Mucosa of descending colon (tissue), 3 donors: ENCODE results near the gene NUAK2. TPM values are rescaled to one million over a fixed set of nuclear protein-coding genes. Genes with fewer than 3 reads are reported as not detected.

Experiments used
- ATAC-seq: fragments of 200-7000 bp; cut with Tn5 transposase; one replicate; pipeline ENCODE4 v1.9.1; 2020; ENCODE audit warnings: mild to moderate bottlenecking, moderate library complexity
- DNase-seq, 3 donors: peaks; one replicate each; pipeline ENCODE4 v3.0.0-alpha.2; 2020
- H3K36me3 ChIP-seq: fragments of 200-600 bp; one replicate; pipeline ENCODE4 v1.8.0; 2021; ENCODE audit warnings: low read depth, mild to moderate bottlenecking
- H3K4me1 ChIP-seq: fragments of 200-600 bp; one replicate; pipeline ENCODE4 v1.8.0; 2021; ENCODE audit warnings: low read depth, mild to moderate bottlenecking
- H3K4me3 ChIP-seq: fragments of 200-600 bp; one replicate; pipeline ENCODE4 v1.8.0; 2021; ENCODE audit warnings: mild to moderate bottlenecking
- H3K9me3 ChIP-seq: fragments of 200-600 bp; one replicate; pipeline ENCODE4 v1.8.0; 2021; ENCODE audit warnings: mild to moderate bottlenecking
- CTCF ChIP-seq: fragments of 200-600 bp; IDR thresholded peaks from one replicate; pipeline ENCODE4 v1.8.0; 2022; ENCODE audit warnings: antibody characterized with exemption, mild to moderate bottlenecking
- intact Hi-C, 2 donors: fragments of 100-400 bp; cut with DNase I in 1 of 2; cut with micrococcal nuclease in 1 of 2; formaldehyde crosslinking; loops; one replicate each; pipeline versions ENCODE4 v1.11.0 to v1.11.1; 2022; cut with DNase I, micrococcal nuclease
- total RNA-seq, 3 donors: library from RNA; stranded (reverse); fragmentation: NEBNext Ultra II Directional in 2 of 3; extraction: Animal tissue kit (Norgen Biotek cat#: 25700) in 2 of 3; gene quantifications; one replicate each; pipeline versions ENCODE4 v1.2.1 to v1.2.4, GENCODE V29; 2021 to 2023
- donor health status: DM: no; HTN: no; CAD: no; lungs with moderate emphysema.
- donor health status: DM: no; HTN: no; CAD: no.
- donor health status: DM: no; HTN: yes; CAD: no.

Gene NUAK2
- total RNA-seq, 3 donors from 2014 or later, result 16.5 to 50.8 (median 29.5) TPM

- peak; percentile 55 for ATAC-seq
- H3K4me1 ChIP-seq, result peaks cover 3% of the 10 kb centered on the region
Observed at GRCh38 chr1:205296154-205296553, 25.4 kb downstream of the NUAK2 start.

GRCh38 chr1:205294934-205295333 is 26.6 kb downstream of the NUAK2 start:
- intact Hi-C loops, result no loop called here
- ATAC-seq, result no peak
- no peaks in the 10 kb centered on the region for H3K36me3 ChIP-seq
- no peak for TF ChIP-seq CTCF
- H3K9me3 ChIP-seq, result no peaks in the 10 kb centered on the region
- H3K4me1 ChIP-seq, result peaks cover 3% of the 10 kb centered on the region
- H3K4me3 ChIP-seq, result no peak overlapping the region
- no peak for DNase-seq

More at GRCh38 chr1:205296154-205296553, 25.4 kb downstream of the NUAK2 start:
- Histone ChIP-seq H3K36me3 (no peaks in the 10 kb centered on the region), H3K4me3 (no peak overlapping the region), H3K9me3 (no peaks in the 10 kb centered on the region)
- DNase-seq, result no peak
- TF ChIP-seq CTCF, result no peak
- intact Hi-C loops, result no loop called here

DNA sequence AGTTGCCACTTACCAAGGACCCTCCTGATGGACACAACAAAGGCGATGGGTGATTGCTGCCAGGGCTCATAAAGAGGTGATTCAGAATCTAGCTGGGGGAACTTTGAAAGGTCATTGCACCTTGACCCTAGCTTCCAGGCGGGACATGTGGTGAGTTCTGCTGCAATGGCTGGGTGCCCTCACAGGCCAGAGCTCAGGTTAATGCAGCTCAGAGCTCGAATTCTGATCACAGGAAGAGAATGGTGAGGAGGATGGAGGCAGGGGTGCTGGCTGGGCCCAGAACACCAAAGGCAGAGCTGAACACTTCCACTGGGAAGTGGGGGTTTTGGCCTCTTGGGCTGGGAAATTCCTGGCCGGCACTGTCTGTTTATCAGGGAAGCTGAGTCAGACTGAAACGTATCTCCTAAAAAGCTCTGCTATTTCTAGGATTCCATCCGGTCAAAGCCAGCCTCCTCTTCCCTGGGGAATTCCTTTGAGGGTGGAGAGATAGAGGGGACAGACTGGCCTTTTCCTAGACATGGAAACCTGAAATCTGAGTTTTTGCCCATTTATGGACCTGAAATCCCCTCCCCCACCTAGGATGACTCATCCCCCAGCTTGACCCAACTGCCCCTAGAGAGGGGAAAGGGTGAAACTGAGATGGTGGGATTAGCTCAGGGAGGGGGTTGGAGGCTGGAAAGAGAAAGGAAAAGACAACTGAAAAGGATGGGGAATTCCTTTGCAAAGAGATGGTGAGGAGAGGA is 27.2 kb downstream of the NUAK2 start:
- Histone ChIP-seq H3K36me3 (no peaks in the 10 kb centered on the region), H3K4me1 (peaks cover 3% of the 10 kb centered on the region), H3K9me3 (no peaks in the 10 kb centered on the region), H3K4me3 (no peak overlapping the region)
- intact Hi-C loops, result no loop called here
- peak; percentile 38 for ATAC-seq
- DNase-seq, result no peak
- TF ChIP-seq CTCF, result no peak

GRCh38 chr1:205293350-205294074 is 28.0 kb downstream of the NUAK2 start:
- H3K4me3 ChIP-seq, result no peak overlapping the region
- TF ChIP-seq CTCF, result no peak
- no peaks in the 10 kb centered on the region for H3K36me3 ChIP-seq
- peaks cover 3% of the 10 kb centered on the region for H3K4me1 ChIP-seq
- no peaks in the 10 kb centered on the region for H3K9me3 ChIP-seq
- intact Hi-C loops, result no loop called here
- DNase-seq (no peak), ATAC-seq (no peak)

DNA sequence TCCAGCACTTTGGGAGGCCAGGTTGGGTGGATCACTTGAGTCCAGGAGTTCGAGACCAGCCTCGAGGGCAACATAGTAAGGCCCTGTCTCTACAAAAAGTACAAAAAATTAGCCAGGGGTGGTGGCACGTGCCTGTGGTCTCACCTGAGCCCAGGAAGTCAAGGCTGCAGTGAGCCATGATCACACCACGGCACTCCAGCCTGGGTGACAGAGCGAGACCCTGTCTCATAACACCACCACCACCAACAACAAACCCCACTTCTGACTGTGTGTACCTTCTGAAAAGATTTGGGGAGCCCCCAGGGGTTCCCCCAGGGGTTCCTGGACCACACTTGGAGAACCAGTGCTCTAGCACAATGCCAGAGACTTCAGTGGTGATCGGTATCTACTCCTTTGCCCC is 29.9 kb downstream of the NUAK2 start:
- ATAC-seq, result no peak
- no peak overlapping the region for H3K4me3 ChIP-seq
- no peak for TF ChIP-seq CTCF
- no peak for DNase-seq
- peaks cover 8% of the 10 kb centered on the region for H3K4me1 ChIP-seq
- intact Hi-C loops, result no loop called here
- H3K9me3 ChIP-seq, result no peaks in the 10 kb centered on the region
- no peaks in the 10 kb centered on the region for H3K36me3 ChIP-seq
